ENCODE data around the gene ARL17B.
"Not testable (repeated sequence)": the region's sequence is repeated elsewhere in the genome, so short reads cannot be mapped to it uniquely, and the experiment has no call there.

GRCh38 chr17:46361755-46362154, at the start of gene ARL17B:
- TF ChIP-seq CTCF (conservative IDR thresholded peaks at IDR 0.05); EZH2 (IDR thresholded peaks at IDR 0.05; ENCODE audit: low read depth): not testable (repeated sequence)

All from PC-9 (cell line).